ENCODE measurements around the gene TEP1. TPM values are rescaled to one million over a fixed set of nuclear protein-coding genes. Genes with fewer than 3 reads are reported as not detected.
A peak's percentile ranks its signal among the peaks of the same experiment; 100 is the strongest.

TEP1 gene
- total RNA-seq, 1 donor from 2014 or later = 22.8 TPM

DNA sequence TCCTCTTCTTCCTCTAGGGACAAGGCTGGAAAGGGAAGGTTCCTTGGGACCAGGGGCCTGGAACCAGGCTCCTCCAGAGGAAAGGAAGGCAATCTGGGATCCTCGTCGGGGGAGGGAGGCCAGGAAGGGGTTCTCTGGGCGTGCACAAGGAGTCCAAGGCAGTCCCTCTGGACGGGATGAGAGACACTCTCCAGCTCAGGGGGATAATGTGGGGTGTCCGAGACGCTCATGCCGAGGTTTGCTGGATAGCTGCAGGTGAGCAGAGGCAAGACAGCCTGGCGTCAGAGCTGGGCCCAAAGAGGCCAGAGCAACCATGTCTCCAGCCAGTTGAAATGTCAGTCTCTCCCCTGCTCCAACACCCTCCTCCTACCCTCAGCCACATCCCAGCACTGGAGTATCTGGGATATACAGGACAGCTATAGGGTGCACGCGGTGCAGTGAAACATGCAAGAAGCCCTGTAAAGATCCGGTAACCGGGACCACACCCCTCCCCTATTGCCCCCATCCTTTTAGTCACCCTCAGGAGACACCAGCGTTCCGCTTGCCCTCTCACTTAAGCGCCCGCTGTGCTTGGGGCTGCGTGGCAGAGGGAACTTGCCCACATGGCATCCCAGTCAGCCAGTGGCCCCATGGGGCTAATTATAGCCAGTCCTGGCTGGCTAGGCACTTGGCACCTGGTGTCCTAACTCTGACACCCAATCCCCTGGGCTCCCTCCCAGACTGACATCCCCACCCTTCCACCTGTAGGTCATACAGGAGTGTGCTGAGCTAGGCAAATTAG is 22.5 kb upstream of the TEP1 start, which contains the start of gene KLHL33:
Gene KLHL33, minus strand, starts transcription at position 585 of the 781 bp plus-strand sequence. Its CDS starts 355 bp downstream, at position 230.
- Mint-ChIP-seq H3K4me3 (ENCODE audit: unreplicated experiment) (no peak within 1 kb of the TSS), H3K36me3 (ENCODE audit: low read depth) (no peaks in the 10 kb centered on the region), H3K9me3 (ENCODE audit: low read depth) (no peaks in the 10 kb centered on the region), H3K4me1 (ENCODE audit: low read depth) (peaks cover 10% of the 10 kb centered on the region), H3K27ac (ENCODE audit: unreplicated experiment) (peak within 1 kb of the TSS; percentile 57), H3K27me3 (ENCODE audit: low read depth) (peaks cover 2% of the 10 kb centered on the region)
- TF ChIP-seq, protein P1, sequence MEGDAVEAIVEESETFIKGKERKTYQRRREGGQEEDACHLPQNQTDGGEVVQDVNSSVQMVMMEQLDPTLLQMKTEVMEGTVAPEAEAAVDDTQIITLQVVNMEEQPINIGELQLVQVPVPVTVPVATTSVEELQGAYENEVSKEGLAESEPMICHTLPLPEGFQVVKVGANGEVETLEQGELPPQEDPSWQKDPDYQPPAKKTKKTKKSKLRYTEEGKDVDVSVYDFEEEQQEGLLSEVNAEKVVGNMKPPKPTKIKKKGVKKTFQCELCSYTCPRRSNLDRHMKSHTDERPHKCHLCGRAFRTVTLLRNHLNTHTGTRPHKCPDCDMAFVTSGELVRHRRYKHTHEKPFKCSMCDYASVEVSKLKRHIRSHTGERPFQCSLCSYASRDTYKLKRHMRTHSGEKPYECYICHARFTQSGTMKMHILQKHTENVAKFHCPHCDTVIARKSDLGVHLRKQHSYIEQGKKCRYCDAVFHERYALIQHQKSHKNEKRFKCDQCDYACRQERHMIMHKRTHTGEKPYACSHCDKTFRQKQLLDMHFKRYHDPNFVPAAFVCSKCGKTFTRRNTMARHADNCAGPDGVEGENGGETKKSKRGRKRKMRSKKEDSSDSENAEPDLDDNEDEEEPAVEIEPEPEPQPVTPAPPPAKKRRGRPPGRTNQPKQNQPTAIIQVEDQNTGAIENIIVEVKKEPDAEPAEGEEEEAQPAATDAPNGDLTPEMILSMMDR (IDR thresholded peaks at IDR 0.05) = no peak
- no peak for DNase-seq (ENCODE audit: low spot score)

DNA sequence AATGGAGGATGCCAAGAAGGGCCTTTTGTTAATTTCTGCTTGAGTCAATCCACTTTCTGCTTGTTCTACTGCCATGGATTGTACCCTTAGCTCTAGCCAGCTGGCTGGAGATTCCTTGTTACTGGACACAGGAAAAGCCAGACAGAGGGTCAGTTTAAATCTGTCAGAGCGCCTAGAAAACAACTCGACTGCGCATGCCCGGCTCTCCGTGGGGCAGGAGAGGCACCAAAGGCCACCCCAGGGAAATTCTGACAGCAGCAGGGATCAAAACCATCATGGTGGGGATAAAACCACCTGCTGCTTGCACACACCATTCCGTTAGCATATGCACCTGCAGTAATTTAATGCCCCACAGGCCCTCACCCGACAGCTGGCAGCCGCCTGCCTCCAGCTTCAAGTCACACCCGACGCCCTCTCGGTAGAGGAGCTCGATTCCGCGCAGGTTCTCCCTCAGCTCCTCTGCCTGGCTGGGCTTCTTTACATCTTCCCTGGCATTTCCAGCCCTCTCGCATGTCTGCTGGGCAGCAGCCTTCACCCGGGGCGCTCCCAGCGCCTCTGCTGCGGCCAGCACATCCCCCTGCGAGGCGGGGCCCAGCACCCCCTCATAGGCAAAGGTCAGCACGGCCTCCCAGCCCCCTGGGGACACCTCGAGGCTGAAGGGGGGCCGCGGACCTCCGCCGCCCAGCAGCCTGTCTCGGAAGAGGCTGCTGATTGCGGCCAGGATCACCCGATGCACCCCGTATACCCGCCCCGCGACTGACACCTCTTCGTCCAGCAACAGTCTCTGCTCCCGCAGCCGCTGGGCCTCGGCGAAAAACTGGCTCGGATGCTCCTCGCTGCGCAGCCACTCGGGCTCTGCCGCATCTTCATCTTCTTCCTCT is 21.6 kb upstream of the TEP1 start:
- Mint-ChIP-seq H3K27ac (ENCODE audit: unreplicated experiment) (no peak overlapping the region), H3K36me3 (ENCODE audit: low read depth) (no peaks in the 10 kb centered on the region), H3K4me3 (ENCODE audit: unreplicated experiment) (no peak overlapping the region), H3K9me3 (ENCODE audit: low read depth) (no peaks in the 10 kb centered on the region), H3K27me3 (ENCODE audit: low read depth) (peaks cover under 1% of the 10 kb centered on the region), H3K4me1 (ENCODE audit: low read depth) (peaks cover 10% of the 10 kb centered on the region)
- DNase-seq (ENCODE audit: low spot score) = no peak
- TF ChIP-seq, protein P1 (IDR thresholded peaks at IDR 0.05) = no peak

GRCh38 chr14:20429801-20430669 is 16.7 kb upstream of the TEP1 start:
- peaks cover 7% of the 10 kb centered on the region for H3K4me1 Mint-ChIP-seq (ENCODE audit: low read depth)
- H3K27me3 Mint-ChIP-seq (ENCODE audit: low read depth) = no peaks in the 10 kb centered on the region
- no peak overlapping the region for H3K4me3 Mint-ChIP-seq (ENCODE audit: unreplicated experiment)
- no peaks in the 10 kb centered on the region for H3K36me3 Mint-ChIP-seq (ENCODE audit: low read depth)
- no peak overlapping the region for H3K27ac Mint-ChIP-seq (ENCODE audit: unreplicated experiment)
- no peak for DNase-seq (ENCODE audit: low spot score)
- TF ChIP-seq, protein P1 (IDR thresholded peaks at IDR 0.05) = no peak
- H3K9me3 Mint-ChIP-seq (ENCODE audit: low read depth) = no peaks in the 10 kb centered on the region

DNA sequence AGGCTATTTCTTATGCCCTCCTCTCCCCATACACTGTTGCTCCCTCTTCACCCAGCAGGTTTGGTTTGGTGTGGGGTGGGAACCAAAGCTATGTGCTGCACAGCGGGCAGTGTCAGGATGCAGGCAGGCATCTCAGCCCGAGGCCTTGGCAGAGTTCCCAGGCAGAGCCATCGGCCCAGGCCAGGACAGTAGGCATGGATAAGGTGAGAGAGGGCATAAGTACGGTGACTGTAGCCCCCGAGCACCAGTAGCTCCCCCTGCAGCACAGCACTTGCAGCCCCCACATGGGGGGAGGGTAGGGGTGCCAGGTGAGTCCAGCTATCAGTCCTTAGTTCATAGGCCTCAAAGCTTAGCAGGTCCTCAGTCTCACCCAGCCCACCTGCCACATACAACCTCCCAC is 15.5 kb upstream of the TEP1 start:
- TF ChIP-seq, protein P1 (IDR thresholded peaks at IDR 0.05) = no peak
- H3K36me3 Mint-ChIP-seq (ENCODE audit: low read depth) = no peaks in the 10 kb centered on the region
- H3K27me3 Mint-ChIP-seq (ENCODE audit: low read depth) = no peaks in the 10 kb centered on the region
- DNase-seq (ENCODE audit: low spot score) = no peak
- H3K27ac Mint-ChIP-seq (ENCODE audit: unreplicated experiment) = no peak overlapping the region
- no peak overlapping the region for H3K4me3 Mint-ChIP-seq (ENCODE audit: unreplicated experiment)
- H3K4me1 Mint-ChIP-seq (ENCODE audit: low read depth) = peaks cover 7% of the 10 kb centered on the region
- H3K9me3 Mint-ChIP-seq (ENCODE audit: low read depth) = no peaks in the 10 kb centered on the region

Data from chondrocyte (in vitro differentiated cells).